HG03521 (cell line): ENCODE measurements around the gene NDOR1.

Experiments
- ATAC-seq: cut with Tn5 transposase; IDR thresholded peaks from one replicate; pipeline ENCODE4 v1.9.1; 2021; ENCODE audit warnings: mild to moderate bottlenecking, moderate library complexity; ENCODE audit not compliant: unreplicated experiment

The NDOR1 gene

DNA sequence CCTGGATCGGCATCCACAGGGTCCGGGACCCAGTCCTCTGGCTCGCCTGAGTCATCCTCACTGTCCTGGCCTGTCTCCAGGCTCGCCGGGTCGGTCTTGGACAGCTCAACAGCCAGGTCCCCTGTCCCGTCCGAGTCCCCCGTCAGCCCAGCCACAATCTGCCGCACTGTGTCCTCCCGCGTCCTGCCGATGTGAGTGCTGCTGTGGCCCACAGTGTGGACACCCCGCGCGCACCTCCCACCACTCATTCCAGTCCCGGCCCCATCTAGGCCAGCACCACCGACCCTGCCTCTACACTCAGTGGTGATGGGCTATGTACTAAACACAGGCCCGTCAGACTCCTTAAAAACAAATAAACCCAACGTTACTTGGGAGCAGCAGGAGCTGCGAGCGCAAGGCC lies 23.8 kb upstream of the NDOR1 start:
- ATAC-seq: no peak

DNA sequence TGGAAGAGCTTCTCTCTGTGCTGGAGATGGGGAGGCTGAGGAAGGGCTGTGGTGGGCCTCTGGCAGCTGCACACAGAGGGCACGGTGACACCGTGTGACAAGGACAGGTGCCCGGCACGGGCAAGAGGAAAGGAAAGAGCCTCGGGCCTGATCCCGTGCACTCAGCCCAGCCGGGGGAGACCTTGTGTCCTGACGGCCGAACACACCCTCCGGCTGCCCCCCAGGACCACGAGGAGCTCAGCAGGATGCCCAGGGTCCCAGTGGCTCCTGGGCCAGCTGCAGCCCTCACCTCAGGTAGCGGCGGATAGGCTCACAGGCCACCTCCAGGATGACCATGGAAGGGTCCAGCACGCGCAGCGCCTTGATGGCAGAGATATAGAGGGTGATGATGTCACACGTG lies 22.7 kb upstream of the NDOR1 start:
- ATAC-seq: no peak

- ATAC-seq: no peak
Observed at GRCh38 chr9:137183980-137184595, 21.4 kb upstream of the NDOR1 start.

- no peak for ATAC-seq
Observed at GRCh38 chr9:137184881-137185660, 20.4 kb upstream of the NDOR1 start.

DNA sequence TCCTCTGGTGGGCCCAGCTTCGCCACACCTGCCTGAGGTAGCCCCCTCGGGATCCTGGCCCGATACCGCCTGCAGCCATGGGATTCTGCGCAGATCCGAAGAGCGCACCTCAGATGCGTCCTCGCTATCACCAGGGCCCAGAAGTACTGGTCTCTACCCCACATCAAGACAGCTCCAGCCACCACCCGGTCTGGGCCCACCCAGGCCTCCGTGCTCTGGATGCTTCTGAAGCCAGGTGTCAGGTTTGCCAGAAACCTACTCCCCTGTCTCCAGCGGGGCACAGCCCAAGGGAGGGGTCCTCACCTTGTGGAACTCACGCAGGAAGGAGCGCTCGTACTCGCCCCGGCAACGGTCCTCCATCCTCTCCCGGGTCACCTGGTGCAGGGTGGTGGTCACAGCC lies 19.6 kb upstream of the NDOR1 start:
- no peak for ATAC-seq

DNA sequence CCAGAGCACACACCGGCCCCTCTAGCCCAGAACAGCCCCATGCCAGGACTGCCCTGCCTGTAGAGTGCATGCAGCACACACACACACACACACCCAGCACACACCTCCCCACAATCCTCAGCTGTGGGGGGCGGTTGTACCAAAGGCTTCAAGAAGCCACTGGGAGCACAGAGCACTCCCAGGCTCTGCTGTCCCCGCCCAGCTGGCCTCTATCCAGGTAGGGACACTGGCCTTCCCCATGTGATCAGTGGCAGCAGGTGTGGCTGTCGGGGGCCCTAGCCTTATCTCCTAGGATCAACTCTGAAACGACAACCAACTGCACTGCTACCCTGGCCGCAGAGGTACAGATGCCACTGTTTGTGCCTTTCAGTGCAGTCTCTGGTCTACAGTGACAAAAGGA lies 19.1 kb upstream of the NDOR1 start:
- no peak for ATAC-seq

GRCh38 chr9:137187386-137187785 lies 18.1 kb upstream of the NDOR1 start:
- no peak for ATAC-seq

DNA sequence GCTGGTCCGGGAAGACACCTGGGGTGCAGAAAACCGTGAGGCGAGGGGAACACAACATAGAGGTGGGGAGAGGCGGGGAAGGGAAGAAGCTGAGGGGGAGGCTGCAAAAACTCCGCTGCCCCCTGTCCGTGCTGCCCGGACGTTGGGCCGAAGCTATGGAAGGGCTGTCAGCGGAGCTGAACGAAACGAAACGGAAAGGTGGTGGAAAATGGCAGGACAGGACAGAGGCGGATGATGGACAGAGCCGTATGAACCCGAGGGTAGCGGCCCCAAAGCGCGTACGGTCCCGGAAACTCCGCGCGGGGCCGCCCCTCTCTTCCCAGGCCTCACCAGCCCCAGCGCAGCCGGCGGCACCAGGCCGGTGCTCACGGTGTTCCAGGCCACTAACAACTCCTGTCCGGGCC lies 17.4 kb upstream of the NDOR1 start:
- ATAC-seq: peak; percentile 2

DNA sequence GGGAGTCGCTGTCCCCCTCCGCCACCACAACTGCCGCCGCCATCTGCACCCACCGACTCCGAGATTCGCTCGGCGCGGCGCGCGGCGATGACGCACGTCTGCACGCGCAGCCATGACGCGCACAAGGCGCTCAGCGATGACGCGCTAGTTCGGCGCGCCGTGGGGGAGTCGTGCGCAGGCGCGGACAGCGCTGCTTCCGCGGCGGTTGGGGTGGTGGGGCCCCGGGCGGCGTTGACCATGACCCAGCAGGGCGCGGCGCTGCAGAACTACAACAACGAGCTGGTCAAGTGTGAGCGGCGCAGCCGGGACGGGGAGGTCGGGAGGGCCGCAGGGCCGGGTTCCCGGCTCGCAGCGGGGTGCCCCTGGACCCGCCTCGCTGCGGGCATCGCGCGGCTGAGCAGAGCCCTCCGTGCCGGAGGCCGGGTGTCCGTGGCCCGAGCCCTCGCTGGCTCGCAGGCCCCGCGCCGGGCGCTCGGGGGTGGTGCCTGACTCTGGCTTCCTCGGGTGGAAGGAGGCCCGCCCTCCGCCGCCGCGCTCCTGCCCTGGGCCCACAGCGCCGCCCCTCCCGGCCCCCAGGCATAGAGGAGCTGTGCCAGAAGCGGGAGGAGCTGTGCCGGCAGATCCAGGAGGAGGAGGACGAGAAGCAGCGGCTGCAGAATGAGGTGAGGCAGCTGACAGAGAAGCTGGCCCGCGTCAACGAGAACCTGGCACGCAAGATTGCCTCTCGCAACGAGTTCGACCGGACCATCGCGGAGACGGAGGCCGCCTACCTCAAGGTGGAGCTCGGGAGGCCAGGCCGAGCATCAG lies 16.8 kb upstream of the NDOR1 start, which contains the start of the genes ANAPC2 and SSNA1:
Gene ANAPC2, minus strand, starts transcription at position 71 of the 807 bp plus-strand sequence. Its CDS starts 28 bp downstream, at position 43.
Gene SSNA1, plus strand, starts transcription at position 187 of the 807 bp plus-strand sequence. Its CDS starts 51 bp downstream, at position 238.
- ATAC-seq: peak; percentile 76

GRCh38 chr9:137189297-137190295 lies 15.9 kb upstream of the NDOR1 start:
- no peak for ATAC-seq

- ATAC-seq: no peak
Observed at GRCh38 chr9:137190315-137190856, 15.1 kb upstream of the NDOR1 start.

DNA sequence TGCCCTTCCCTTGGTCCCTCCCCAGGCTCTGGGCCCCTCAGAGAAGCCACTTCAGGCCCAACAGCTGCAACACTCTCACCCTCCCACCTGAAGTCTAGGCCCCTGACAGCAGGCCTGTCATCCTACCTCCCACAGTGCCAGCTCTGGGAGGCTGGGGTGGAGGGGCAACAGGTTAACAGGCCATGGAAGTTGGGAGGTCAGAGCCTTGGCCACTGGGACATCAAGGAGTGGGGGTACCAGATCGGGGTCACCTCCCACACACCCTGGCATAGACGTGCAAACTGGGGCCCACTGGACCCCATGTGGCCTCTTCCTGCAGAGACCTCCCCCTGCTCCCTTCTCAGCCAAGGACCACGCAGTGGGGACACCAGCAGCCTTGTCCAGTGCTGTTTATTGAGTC lies 14.3 kb upstream of the NDOR1 start:
- ATAC-seq: no peak

DNA sequence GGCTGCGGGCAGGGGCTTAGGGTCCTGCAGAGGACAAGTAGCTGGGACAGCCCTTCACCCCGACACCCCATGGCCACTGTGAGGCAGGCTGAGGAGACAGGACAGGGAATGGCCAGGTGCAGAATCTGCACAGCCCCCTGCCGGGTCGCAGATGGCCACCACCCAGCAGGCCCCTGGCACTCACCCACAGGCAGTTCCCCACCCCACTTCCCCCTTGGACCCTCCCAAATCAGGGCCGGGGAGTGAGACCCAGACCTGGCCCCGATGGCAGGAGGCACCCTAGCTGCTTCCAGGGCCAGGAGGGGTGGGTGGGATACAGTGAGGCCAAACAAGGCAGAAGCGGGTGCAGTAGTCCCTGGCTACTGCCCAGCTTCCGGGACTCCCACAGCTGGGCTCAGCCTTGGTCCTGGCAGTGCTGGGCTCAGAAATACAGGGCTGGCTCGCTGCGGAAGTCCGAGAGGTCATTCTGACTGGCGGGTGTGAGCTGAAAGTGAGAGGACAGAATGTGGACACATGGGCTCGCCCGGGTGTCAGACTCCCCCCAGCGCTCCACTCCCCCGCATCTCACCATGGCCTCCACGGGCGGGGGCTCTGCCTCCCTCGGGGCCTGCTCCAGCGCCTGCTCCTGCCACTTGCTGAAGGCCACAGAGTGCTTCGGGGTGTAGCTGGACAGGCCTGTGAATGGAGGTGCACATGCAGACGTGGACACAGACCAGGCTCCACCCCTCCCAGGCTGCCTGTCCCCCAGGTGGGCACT lies 13.6 kb upstream of the NDOR1 start:
- ATAC-seq: no peak

DNA sequence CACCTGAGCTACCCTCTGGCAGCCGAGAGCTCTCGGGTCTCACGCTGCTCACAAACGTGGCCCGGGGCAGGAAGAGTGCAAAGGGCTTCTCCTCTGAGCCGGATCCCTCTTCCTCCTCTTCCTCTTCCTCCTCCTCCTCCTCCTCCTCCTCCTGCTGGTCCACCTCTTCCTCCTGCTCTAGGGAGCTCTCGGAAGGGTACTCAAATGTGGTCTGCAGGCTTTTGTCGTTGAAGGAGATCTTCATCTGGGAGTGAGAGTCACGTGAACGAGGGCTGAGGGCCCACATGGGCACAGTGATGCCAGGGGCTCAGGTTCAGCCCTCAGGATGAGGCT lies 13.1 kb upstream of the NDOR1 start:
- no peak for ATAC-seq

- ATAC-seq: no peak
Observed at GRCh38 chr9:137192859-137193258, 12.6 kb upstream of the NDOR1 start.

- no peak for ATAC-seq
Observed at GRCh38 chr9:137193771-137194170, 11.7 kb upstream of the NDOR1 start.

DNA sequence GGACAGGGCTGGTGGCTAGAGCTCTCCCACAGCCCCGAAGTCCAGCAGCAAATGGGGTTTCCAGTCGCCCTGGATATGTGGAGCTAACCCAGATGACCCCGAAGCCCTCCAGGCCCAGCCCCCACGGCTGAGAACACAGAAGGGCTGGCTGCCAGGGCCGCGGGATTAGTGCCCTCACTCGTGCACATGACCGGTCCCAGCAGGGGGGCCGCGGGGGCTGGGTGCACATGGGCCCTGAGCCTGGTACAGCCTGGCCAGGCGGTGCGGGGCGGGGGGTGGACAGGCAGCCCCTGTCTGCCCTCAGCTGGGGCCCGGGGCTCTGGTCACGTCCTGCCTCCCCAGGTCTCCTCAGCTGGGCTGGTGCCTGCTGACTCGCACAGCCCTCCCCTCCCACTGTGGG lies 11.1 kb upstream of the NDOR1 start:
- ATAC-seq: no peak

- no peak for ATAC-seq
Observed at GRCh38 chr9:137194909-137195308, 10.6 kb upstream of the NDOR1 start.

DNA sequence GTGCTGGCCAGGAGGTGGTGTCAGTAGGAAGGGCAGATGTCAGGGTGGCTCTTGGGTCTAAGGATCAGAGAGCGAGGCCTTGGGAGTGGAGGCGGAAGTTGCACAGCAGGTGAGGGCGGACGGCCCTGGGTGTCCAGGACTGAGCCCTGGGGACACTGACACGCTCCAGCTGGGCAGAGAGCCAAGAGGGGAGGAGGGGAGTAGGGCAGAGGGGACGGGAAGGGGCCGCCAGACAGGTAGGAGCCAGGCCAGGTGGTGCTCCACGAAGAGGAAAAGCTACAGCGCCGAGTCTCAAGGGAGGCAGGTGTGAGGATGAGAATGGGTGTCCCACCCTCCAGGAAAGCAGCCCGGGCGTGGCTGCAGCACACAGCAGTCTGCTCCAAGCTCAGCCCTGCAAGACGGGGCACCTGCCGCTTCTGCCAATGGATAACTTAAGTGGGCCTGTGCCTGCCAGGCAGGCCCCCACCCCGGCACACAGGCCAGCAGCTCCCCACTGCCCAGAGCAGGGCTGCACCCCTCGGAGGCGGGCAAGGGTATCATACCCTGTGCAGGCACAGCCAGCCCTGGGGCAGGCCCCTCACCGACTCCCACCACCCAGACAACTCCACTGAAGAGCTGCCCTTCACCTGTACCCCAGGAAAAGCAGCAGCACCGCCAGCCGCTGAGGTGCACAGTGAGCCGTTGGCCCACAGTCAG lies 9.8 kb upstream of the NDOR1 start:
- ATAC-seq: no peak
